Measurements from ENCODE around the gene OR52I1. TPM values are rescaled to one million over a fixed set of nuclear protein-coding genes. Genes with fewer than 3 reads are reported as not detected.

OR52I1 gene
- total RNA-seq, 4 donors from 2014 or later, result not detected

DNA sequence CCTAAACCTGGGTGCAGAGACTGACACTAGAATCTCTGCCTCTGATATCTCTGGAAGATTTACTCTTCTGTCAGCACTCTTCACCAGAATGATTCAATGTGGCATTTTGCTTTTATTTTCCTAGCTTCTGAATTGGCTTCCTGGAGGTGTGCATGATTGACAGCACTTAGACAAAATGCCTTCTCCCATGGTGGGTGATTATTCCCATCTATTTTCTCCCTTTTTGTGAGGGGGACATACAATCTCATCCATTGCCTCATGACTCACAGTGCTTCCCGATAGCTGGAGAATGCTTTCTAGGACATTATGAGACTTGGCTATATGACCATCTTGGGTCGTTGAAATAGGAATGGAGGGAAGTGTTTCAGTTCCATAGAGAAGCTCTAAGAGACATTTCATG, 18.1 kb downstream of the OR52I1 start:
- TF ChIP-seq, protein P1, sequence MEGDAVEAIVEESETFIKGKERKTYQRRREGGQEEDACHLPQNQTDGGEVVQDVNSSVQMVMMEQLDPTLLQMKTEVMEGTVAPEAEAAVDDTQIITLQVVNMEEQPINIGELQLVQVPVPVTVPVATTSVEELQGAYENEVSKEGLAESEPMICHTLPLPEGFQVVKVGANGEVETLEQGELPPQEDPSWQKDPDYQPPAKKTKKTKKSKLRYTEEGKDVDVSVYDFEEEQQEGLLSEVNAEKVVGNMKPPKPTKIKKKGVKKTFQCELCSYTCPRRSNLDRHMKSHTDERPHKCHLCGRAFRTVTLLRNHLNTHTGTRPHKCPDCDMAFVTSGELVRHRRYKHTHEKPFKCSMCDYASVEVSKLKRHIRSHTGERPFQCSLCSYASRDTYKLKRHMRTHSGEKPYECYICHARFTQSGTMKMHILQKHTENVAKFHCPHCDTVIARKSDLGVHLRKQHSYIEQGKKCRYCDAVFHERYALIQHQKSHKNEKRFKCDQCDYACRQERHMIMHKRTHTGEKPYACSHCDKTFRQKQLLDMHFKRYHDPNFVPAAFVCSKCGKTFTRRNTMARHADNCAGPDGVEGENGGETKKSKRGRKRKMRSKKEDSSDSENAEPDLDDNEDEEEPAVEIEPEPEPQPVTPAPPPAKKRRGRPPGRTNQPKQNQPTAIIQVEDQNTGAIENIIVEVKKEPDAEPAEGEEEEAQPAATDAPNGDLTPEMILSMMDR (IDR thresholded peaks at IDR 0.05; ENCODE audit: low read depth), result no peak

DNA sequence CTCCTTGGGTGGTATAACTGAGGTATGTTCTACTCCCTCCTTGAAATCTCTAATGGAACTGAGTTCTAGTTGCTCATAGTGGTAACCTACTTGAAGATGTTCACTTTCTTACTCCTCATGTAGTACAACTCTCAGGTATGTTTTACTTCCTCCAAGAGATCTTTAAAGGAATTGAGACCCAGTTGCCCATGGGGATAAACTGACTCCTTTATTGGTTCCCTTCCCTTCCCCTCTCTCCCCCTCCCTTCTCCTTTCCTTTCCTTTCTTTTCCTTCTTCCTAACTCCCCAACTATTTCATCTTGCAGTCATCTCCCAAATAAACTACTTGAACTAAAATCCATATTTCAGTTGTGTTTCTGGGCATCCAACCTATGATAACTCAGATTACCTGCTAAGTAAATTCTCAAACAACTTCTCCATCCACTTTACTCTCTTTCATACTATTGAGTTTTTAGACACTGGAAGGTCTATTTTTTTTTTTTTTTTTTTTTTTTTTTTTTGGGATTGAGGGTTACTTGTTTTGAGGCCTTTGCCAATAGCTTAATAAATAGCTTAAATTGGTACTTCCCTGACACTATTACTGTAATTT, 22.1 kb downstream of the OR52I1 start:
- TF ChIP-seq, protein P1 (IDR thresholded peaks at IDR 0.05; ENCODE audit: low read depth), result no peak

DNA sequence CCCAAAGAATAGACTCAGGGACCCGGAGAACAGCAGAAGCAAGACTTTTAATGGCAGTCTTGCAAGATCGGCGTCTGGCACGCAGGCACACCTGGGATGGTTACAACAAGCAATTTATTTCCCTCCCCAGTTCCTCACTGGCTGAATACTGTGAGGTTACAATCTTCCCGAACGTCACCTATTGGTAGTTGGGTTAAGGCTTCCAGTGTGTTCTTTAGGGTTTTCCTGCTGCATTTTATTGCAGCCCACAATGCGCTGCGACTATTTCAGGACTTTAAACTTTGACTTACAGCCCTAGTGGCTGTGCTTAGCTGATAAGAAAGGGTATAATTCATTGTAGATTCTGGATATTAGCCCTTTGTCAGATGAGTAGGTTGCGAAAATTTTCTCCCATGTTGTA, 25.7 kb downstream of the OR52I1 start:
- TF ChIP-seq, protein P1 (IDR thresholded peaks at IDR 0.05; ENCODE audit: low read depth), result no peak

DNA sequence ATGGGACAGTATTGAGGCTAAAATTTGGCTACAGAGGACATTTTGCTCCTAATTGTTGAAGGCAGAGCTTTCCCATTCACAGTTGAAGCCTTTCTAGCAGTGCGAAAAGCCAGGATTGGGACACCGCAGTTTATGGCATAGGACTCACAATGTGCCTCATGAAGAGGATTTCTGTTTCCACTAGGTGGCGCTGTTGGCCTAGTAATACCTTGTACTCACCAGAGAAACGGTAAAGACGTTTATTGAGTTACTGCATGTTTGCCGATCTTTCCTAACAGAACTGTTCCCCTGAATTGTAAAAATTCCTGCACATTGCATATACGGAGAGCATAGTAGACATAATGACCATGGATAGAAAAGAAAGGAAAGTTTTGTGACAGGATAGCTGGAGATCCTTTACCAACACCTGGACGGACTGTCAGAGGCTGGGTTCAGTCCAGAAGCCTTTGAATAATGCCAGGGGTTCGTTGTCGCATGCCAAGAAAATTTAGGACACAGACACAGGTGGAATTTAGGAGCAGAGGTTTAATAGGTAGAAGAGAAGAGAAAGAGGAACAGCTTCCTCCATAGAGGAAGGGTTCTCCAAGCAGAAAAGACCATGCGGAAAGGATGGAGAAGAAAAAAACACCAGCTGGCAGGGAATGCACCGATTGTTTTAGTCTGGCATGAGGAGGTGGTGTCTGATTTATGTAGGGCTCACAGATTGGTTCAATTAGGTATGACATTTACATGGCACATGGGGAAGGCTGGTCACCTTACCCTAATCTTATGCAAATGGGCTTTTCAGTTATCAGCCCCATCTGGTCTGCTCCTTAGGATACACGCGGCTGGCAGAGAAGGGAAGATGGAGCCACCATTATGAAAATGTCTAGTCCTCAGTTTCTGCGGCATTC, 32.6 kb downstream of the OR52I1 start:
- TF ChIP-seq, protein P1 (IDR thresholded peaks at IDR 0.05; ENCODE audit: low read depth), result no peak

DNA sequence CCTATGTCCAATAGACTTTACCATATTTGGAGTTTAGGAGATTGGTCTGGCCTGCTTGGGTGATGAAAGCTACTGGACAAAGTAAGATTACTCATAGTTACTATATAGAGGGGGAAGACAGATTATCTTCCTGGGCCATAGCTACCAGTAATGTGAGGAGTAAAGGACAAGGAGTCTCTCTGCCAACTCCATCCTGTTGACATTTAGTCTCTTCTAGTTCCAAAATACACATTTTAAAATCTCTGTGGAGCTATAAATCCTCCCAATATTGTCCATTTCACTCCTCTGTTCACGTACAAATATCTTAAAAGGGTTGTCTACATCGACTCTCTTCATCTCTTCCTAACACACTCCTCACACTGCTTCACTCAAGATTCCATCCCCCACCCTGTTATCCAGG, 42.3 kb downstream of the OR52I1 start:
- TF ChIP-seq, protein P1 (IDR thresholded peaks at IDR 0.05; ENCODE audit: low read depth), result no peak

DNA sequence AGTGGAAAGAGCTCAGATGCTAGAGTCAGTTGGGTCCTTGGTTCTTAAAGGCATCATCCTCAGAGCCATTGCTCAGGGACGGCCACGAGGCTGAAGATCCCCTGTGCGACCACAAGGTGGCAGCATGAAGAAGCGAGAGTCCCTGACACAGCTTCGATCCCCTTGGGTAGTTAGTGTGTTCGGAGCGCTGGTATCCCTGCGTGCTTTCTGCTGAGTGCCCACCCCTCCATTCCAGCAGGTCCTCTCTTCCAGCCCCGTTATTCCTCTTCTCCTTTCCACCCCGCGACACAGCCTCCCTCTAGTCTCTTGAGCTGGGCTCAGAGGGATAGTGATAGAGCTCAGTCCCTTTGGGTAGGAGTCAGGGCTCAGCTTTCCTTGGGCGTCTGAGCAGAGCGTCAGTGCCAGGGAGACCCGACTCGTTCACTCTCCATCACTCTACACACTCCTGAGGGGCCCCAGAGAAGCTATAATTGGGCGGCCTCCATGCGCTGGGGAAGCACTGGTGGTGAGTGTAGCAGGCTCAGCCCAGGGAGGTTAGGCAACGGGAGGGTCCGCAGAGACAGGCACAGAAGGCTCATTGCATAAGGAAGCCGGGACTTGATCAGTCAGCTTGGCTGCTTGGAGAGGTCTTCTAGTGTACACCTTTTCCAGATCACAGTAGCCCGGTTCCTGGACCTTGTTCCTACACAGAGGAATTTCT, 43.3 kb downstream of the OR52I1 start, which contains the start of gene OR51D1:
Gene OR51D1, plus strand, starts transcription at position 516 of the 700 bp plus-strand sequence. CDS start 2,314 bp downstream, outside the sequence.
- TF ChIP-seq, protein P1 (IDR thresholded peaks at IDR 0.05; ENCODE audit: low read depth), result no peak

DNA sequence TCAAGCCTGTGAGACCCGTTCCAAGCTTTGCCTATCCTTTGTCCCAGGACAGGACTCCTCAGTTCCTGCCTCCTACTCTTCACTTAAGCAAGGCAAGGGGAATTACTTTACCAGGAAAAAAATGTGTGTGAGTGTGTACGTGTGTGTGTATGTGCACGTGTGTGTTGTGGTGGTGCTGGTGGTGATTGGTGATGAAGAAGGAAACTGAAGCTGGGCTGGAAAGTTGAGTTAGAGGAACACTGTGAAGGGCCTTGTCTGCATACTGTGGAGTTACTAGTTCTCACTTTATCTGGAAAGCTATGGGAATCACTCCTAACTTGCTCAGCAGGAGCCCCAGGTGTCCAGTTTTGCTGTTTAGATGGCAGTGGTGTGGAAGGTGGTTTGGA, 43.8 kb downstream of the OR52I1 start:
- TF ChIP-seq, protein P1 (IDR thresholded peaks at IDR 0.05; ENCODE audit: low read depth), result no peak

Data from subcutaneous adipose tissue (tissue), 4 donors.